ENCODE data around the gene SHROOM2.

Gene SHROOM2

GRCh38 chrX:9903146-9903545, 116.9 kb downstream of the SHROOM2 start:
- DNase-seq, result no peak

GRCh38 chrX:9905288-9905687, 119.1 kb downstream of the SHROOM2 start:
- DNase-seq, result no peak

GRCh38 chrX:9905721-9906120, 119.5 kb downstream of the SHROOM2 start:
- DNase-seq, result no peak

GRCh38 chrX:9906919-9907318, 120.7 kb downstream of the SHROOM2 start:
- DNase-seq, result no peak

GRCh38 chrX:9907645-9908387, 121.6 kb downstream of the SHROOM2 start:
- DNase-seq, result no peak

- DNase-seq, result no peak
These were observed 123.0 kb downstream of the SHROOM2 start for GRCh38 chrX:9909254-9909653.

GRCh38 chrX:9911487-9911886, 125.3 kb downstream of the SHROOM2 start:
- no peak for DNase-seq

GRCh38 chrX:9912351-9913145, 126.3 kb downstream of the SHROOM2 start:
- DNase-seq, result no peak

GRCh38 chrX:9913146-9913433, 126.9 kb downstream of the SHROOM2 start:
- DNase-seq, result no peak

- DNase-seq, result no peak
These were observed 131.6 kb downstream of the SHROOM2 start for GRCh38 chrX:9917861-9918260.

- no peak for DNase-seq
These were observed 133.5 kb downstream of the SHROOM2 start for GRCh38 chrX:9919632-9920172.

GRCh38 chrX:9921407-9921806, 135.2 kb downstream of the SHROOM2 start:
- DNase-seq, result no peak

GRCh38 chrX:9923357-9923756, 137.1 kb downstream of the SHROOM2 start:
- DNase-seq, result no peak

- DNase-seq, result no peak
These were observed 139.8 kb downstream of the SHROOM2 start for GRCh38 chrX:9926002-9926401.

- DNase-seq, result no peak
These were observed 141.7 kb downstream of the SHROOM2 start for GRCh38 chrX:9927698-9928482.

GRCh38 chrX:9935436-9935835, 149.2 kb downstream of the SHROOM2 start:
- DNase-seq, result no peak

GRCh38 chrX:9937761-9938160, 151.5 kb downstream of the SHROOM2 start:
- DNase-seq, result no peak

- no peak for DNase-seq
These were observed 152.3 kb downstream of the SHROOM2 start for GRCh38 chrX:9938516-9938915.

GRCh38 chrX:9940421-9940820, 154.2 kb downstream of the SHROOM2 start:
- no peak for DNase-seq

GRCh38 chrX:9942086-9942485, 155.9 kb downstream of the SHROOM2 start:
- peak; percentile 39 for DNase-seq

- DNase-seq, result no peak
These were observed 157.2 kb downstream of the SHROOM2 start for GRCh38 chrX:9943420-9943819.

GRCh38 chrX:9947131-9947794, 161.0 kb downstream of the SHROOM2 start:
- no peak for DNase-seq

GRCh38 chrX:9948406-9948805, 162.2 kb downstream of the SHROOM2 start:
- DNase-seq, result no peak

Measured in CD4-positive, alpha-beta T cell treated with Interleukin-12 subunit alpha and Interleukin-12 subunit beta, for 1 hour (primary cell).